ENCODE results near the gene IGFBP1. TPM values are rescaled to one million over a fixed set of nuclear protein-coding genes. Genes with fewer than 3 reads are reported as not detected.

IGFBP1 gene
- total and polyA plus RNA-seq, 2 of the 13 experiments (the other 11 are each of a cell fraction or from before 2014, with no cell fraction given) = 5.4 to 885 TPM

- TF ChIP-seq ATF5 (CRISPR knock-in tag; IDR thresholded peaks at IDR 0.05; ENCODE audit: low read depth) = peak; percentile 96
- TF ChIP-seq STAG1 (CRISPR knock-in tag; IDR thresholded peaks at IDR 0.05) = no peak
- TF ChIP-seq ZNF274 (CRISPR knock-in tag; IDR thresholded peaks at IDR 0.05) = no peak; the same call in 1 of the 2 replicates
- no peak for TF ChIP-seq SMAD9 (CRISPR knock-in tag; IDR thresholded peaks at IDR 0.05)
- no peak for TF ChIP-seq ZNF33B (CRISPR knock-in tag; IDR thresholded peaks at IDR 0.05)
- TF ChIP-seq GRHL1 (CRISPR knock-in tag; conservative IDR thresholded peaks at IDR 0.05) = no peak
- peak; percentile 21; the same call in 1 of the 2 replicates for TF ChIP-seq ZSCAN31 (CRISPR knock-in tag; IDR thresholded peaks at IDR 0.05; ENCODE audit: low read depth)
- TF ChIP-seq SRF (IDR thresholded peaks at IDR 0.05; ENCODE audit: low read depth, low read length) = no peak
- TF ChIP-seq ZNF558 (CRISPR knock-in tag; IDR thresholded peaks at IDR 0.05; ENCODE audit: borderline replicate concordance) = peak; percentile 69; the same call in 1 of the 2 replicates
- 0 out of 2 replicates have a peak, but pooled peaks have one; percentile 14 for TF ChIP-seq NFKB2 (CRISPR knock-in tag; IDR thresholded peaks at IDR 0.05; ENCODE audit: borderline replicate concordance)
- 0 out of 2 replicates have a peak, but pooled peaks have one; percentile 82 for TF ChIP-seq ZNF556 (CRISPR knock-in tag; IDR thresholded peaks at IDR 0.05; ENCODE audit: borderline replicate concordance)
- peak; percentile 76 for TF ChIP-seq KDM5B (CRISPR knock-in tag; IDR thresholded peaks at IDR 0.05; ENCODE audit: borderline replicate concordance)
- TF ChIP-seq STAT5B (CRISPR knock-in tag; IDR thresholded peaks at IDR 0.05) = 0 out of 2 replicates have a peak, but pooled peaks have one; percentile 3
- TF ChIP-seq ZSCAN20 (CRISPR knock-in tag; IDR thresholded peaks at IDR 0.05; ENCODE audit: borderline replicate concordance) = no peak
- no peak; the same call in 1 of the 2 replicates for TF ChIP-seq ARHGAP35 (CRISPR knock-in tag; IDR thresholded peaks at IDR 0.05; ENCODE audit: borderline replicate concordance)
- TF ChIP-seq ZNF839 (CRISPR knock-in tag; IDR thresholded peaks at IDR 0.05; ENCODE audit: borderline replicate concordance) = peak; percentile 66; the same call in 1 of the 2 replicates
- 0 out of 2 replicates have a peak, but pooled peaks have one; percentile 65 for TF ChIP-seq ZNF703 (CRISPR knock-in tag; IDR thresholded peaks at IDR 0.05; ENCODE audit: borderline replicate concordance)
- no peak for TF ChIP-seq KDM6A (CRISPR knock-in tag; IDR thresholded peaks at IDR 0.05; ENCODE audit: low read depth)
- TF ChIP-seq ZNF710 (CRISPR knock-in tag; IDR thresholded peaks at IDR 0.05; ENCODE audit: borderline replicate concordance) = no peak
- TF ChIP-seq FOXO1 (CRISPR knock-in tag; IDR thresholded peaks at IDR 0.05) = no peak; the same call in 1 of the 2 replicates
- TF ChIP-seq PHF5A (CRISPR knock-in tag; IDR thresholded peaks at IDR 0.05; ENCODE audit: low read depth, unreplicated experiment) = peak; percentile 21
- 0 out of 2 replicates have a peak, but pooled peaks have one; percentile 5 for TF ChIP-seq KAT7 (CRISPR knock-in tag; IDR thresholded peaks at IDR 0.05; ENCODE audit: borderline replicate concordance)
- no peak for TF ChIP-seq LCORL (IDR thresholded peaks at IDR 0.05)
- no peak; the same call in 1 of the 2 replicates for TF ChIP-seq LCORL (CRISPR knock-in tag; IDR thresholded peaks at IDR 0.05)
- TF ChIP-seq NCOA5 (CRISPR knock-in tag; IDR thresholded peaks at IDR 0.05) = peak; percentile 94; the same call in 1 of the 2 replicates
- peak; percentile 53 for TF ChIP-seq HNRNPH1 (optimal IDR thresholded peaks at IDR 0.05; ENCODE audit: low read depth, low read length)
- TF ChIP-seq ZFY (CRISPR knock-in tag; IDR thresholded peaks at IDR 0.05) = peak; percentile 6; the same call in 1 of the 2 replicates
Observed at GRCh38 chr7:45893996-45894664, 5.8 kb downstream of the IGFBP1 start (continued).

Data from HepG2 (cell line).